NK-92 (cell line): ENCODE measurements around the gene KRT3.

Experiments
- DNase-seq: peaks from one replicate; lab custom pipeline; 2025; ENCODE audit not compliant: unreplicated experiment; lab: John Stamatoyannopoulos, UW

The KRT3 gene

DNA sequence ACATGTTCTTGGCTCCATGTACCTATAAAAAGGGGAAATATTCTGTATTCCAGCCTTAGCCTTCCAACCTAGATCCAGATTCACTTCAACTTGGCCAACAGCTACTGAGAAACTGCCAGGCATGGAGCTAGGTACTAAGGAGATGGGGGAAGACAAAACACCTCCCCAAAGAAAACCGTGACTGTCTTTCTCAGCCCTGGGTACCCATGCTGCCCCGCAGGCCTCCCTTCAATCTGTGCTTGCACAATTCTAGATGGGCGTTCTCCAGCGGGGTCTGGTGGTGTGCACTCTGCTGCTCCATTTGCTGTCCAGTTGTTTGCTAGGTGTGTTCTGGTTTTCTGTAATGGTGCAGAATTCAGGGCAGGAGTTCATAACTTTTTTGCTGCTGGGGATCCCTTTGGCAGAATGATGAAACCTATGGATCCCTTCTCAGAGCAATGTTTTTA, 18.8 kb upstream of the KRT3 start:
- no peak for DNase-seq

DNA sequence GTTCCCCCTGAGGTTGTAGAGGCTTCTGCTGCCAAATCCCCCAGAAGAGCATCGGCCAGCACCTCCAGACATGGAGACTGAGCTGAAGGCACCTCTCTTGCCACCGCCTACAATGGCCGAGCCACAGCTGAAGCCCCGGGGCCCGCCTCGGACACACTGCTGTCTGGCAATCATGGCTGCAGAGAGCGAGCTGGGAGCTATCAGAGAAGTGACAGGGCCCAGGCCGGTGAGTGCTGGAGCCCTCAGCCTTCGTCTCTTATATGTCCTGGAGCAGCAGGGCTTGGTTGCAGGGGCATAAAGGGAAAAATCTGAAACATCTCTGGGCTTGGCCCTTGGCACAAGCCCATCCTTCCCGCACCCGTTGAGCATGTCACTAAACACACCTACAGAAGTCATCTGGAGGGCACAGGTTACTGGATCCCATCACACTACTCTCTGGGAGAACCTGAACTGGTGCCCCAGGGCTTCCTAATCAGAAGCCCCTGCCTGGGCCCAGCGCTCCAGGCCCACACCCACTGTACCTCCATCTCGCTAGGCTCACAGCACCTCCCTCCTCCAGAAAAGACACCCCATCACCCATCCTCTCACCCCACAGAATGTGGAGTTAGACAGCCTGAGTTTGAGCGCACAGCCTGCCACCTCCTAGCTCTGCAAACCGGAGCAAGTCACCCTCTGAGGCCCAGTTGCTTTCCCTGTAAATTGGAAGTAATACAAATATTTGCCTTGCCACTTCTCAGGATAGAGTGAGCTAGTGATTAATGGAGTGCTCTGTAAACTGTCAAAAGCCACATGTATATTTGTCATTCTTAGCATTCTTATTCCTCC, 18.2 kb upstream of the KRT3 start, which contains the start of gene KRT4:
KRT4 (minus strand) TSS at position 232 of the 825 bp plus-strand sequence; CDS start at position 174, 58 bp downstream.
- no peak for DNase-seq

DNA sequence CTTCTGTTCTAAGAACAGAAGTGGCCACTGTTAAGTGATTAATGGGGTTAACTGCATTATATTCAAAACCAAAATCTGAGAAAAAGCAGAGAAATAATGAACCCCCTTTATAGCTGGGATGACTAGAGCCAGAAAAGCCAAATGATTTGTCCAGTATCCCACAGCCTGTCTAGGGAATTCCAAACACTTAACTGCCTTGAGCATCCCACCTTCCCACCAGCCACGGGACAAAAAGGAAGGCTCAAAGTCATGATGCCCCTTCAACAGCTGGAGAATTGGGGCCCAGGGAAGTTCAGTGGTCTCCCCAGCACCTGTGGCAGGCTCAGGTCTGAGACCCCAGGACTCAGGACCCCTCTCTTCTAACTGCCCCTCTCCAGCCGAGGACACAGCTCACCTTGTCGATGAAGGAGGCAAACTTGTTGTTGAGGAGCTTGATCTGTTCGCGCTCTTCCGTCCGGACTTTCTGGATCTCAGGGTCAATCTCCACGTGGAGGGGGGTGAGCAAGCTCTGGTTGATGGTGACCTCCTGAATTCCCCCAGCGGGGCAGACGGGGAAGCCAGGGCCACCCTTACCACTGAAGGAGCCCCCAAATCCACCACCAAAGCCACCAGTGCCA, 17.4 kb upstream of the KRT3 start:
- no peak for DNase-seq

GRCh38 chr12:52812749-52813148, 16.8 kb upstream of the KRT3 start:
- DNase-seq = no peak

DNA sequence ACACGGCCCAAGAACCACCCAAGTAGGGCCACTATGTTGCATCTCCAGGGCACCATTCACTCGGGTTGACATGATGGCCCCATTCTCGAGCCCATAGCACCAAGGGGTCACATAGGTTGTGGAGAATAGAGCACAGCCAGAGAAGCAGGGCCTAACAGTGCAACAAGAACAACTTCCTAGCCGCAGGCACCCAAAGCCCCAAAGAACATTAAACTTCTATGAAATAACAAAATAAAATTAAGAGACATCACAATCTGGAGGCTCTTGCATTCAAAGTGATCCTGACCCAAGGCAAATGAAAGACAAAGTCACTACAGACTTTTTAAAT, 16.1 kb upstream of the KRT3 start:
- DNase-seq = no peak

DNA sequence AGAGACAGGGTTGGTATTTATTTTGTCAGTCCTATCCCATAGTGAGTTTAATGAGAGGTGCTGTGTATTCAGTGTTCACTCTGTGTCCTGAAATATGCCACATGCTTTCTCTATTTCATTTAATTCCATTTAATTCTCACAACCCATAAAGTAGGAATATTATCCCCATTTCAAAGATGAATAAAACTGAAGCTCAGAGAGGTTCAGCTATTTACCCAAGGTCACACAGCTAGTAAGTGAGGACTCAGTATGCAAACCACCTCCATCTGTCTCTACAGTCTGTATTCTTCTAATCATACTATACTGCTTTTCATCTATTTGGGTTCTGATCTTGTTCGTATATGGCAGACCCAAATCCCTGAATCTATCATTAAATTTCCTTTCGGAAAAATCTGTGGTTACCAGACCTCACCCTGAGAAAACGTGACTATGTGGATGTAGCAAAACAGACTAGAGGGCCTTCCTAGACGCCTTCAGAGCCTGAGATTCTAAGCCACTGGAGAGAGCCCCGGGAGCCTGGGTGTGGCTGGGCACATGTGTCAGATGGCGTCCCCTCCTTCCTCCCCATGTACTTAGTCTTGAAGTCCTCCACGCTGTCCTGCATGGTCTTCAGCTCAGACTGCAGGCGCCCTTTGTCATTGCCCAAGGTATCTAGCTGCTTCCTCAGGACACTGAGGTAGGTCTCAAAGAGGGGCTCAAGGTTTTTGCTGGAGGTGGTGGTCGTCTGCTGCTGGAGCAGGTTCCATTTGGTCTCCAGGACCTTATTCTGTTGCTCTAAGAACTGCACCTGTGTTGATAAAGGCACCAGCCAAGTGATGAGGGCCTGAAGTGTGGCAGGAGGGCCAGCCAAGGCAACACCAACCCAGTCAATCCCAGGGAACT, 15.5 kb upstream of the KRT3 start:
- DNase-seq = no peak

DNA sequence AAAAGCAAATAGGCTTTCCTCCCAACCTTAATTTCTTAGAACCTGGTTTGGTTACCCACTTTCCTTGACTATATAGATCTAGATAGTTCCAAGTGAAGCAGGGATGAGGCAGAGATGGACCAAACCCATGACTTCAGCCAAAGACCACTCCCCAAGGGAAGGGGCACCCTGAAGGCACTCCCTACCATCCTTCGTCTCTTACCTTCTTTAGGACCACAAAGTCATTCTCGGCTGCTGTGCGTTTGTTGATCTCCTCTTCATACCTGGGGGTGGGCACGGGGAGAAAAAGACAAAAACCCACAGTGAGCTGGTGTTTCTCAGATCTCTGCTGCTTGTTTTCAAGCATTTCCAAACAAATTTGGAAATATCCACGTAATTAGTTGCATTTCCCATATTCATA, 14.6 kb upstream of the KRT3 start:
- no peak for DNase-seq

DNA sequence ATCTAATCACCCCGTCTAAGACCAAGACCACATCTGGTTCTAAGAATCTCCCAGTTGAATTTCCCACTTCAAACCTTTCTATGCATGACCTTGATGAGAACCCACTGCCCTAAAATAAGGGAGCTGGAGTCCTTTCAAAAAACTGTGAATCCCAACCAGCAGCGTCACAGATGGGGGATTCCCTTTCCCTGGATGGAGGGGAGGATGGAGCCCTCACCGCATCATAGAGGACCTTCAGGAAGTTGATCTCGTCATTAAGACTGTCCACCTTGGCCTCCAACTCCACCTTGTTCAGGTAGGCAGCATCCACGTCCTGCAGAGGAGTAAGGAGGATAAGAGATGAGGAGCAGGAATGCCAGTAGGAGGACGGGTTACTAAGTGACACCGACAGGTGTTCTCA, 13.2 kb upstream of the KRT3 start:
- no peak for DNase-seq

DNA sequence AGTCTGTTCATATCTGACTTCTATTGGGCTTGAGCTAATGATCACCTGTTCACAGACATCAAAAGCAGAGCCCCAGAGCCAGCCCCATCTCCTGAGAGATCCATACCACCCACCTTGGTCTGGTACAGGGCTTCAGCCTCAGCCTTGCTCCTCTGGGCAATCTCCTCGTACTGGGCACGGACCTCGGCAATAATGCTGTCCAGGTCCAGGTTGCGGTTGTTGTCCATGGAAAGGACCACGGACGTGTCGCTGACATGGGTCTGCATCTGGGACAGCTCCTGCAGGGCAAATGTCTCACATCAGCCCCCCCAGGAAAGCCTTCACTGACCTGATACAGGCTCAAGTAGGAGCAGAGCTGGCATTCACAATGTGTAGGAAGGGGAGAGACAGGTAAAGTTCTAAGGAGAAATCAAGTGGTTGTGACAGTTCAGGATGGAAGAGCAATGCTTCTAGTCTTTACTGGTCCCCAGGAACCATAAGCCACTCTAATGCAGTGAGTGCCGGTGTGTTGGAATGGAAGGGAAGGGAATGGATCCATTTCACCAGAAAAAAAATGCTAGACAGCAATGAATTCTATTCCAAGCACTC, 12.8 kb upstream of the KRT3 start:
- no peak for DNase-seq

DNA sequence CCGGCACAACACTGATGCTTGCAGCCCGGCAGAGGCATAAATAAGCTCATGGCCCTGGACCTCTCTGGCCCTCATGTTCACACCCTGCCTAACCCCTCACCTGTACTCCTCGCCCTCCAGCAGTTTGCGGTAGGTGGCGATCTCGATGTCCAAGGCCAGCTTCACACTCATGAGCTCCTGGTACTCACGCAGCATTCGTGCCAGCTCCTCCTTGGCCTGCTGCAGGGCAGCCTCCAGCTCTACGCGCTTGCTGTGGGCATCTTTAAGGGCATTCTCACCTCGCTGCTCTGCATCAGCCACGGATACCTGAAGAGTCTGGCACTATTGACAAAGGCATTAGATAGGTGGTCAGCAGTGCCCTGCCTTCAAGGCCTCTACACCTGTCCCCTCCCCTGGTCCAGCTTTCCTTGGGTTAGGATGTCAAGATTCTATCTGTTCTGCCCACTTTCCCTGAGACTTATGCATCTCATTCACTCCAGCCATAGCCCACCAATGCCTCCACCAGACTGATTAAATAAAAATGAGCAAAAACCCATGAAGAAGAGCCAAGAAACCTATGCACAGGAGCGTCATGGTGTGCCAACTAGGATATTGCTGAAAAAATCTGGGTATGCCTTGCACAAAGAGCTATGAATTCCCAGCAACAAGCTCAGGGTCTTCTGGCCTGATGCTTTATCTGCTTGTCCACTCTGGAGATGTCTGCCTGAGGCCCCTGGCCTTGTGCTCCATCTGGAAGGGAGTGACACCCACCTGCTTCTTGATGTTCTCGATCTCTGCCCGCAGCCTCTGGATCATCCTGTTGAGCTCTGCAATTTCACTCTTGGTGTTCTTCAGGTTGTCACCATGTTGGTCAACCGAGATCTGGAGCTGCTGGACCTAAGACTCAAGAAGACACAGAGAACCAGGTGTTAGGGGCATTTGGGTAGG, 11.9 kb upstream of the KRT3 start:
- DNase-seq = no peak

- DNase-seq = no peak
Observed at GRCh38 chr12:52806821-52807543, 11.1 kb upstream of the KRT3 start.

DNA sequence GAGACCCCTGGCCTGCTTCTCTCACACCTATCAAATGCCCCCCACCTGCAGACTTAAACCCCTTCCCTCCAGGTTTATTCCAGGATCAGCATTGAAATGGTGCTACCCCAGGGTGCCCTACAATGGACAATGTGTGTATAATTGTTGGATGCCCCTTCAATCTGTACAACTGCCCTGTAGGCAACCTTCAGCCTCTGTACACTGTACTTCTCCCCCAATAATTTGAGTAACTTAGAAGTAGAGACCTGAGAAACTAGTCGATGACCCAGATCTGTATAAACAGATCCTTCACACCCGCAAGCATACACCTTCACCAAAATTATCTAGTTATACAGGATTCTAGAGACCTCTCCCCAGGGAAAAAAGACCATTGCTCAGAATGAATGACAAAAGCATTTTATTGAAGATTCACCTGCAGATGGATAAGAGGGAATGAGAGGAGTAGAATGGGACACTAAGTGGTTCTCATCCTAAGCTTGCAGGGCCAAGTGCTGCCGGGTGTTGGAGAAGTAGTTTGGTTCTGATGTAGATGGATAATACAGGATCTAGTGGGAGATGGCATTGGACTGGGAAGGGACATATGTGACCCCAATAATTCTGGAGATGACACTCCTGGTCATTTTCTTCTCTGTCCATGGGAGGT, 10.4 kb upstream of the KRT3 start:
- no peak for DNase-seq

GRCh38 chr12:52805739-52806138, 9.8 kb upstream of the KRT3 start:
- no peak for DNase-seq

- DNase-seq = no peak
Observed at GRCh38 chr12:52805000-52805399, 9.1 kb upstream of the KRT3 start.

GRCh38 chr12:52802442-52802841, 6.5 kb upstream of the KRT3 start:
- no peak for DNase-seq

DNA sequence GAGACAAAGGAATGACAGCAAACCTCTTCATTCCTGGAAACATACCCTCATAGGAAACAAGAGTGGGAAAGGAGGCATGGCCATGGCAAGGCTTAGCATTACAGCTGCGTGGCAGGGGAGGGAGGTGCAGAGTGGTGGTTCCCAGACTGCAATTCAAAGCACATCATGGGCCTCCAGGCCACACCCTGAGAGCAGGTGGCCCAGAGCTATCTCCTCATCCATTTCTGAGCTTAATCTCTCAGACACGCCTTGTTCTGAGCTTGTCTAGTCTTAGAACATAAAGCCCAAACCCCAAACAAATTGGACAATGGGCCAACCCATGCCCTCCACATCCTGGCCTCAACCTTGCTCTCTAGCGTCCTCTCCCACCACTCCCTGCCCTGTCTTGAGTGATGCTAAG, 5.9 kb upstream of the KRT3 start:
- no peak for DNase-seq

GRCh38 chr12:52800259-52800917, 4.5 kb upstream of the KRT3 start:
- DNase-seq = no peak

DNA sequence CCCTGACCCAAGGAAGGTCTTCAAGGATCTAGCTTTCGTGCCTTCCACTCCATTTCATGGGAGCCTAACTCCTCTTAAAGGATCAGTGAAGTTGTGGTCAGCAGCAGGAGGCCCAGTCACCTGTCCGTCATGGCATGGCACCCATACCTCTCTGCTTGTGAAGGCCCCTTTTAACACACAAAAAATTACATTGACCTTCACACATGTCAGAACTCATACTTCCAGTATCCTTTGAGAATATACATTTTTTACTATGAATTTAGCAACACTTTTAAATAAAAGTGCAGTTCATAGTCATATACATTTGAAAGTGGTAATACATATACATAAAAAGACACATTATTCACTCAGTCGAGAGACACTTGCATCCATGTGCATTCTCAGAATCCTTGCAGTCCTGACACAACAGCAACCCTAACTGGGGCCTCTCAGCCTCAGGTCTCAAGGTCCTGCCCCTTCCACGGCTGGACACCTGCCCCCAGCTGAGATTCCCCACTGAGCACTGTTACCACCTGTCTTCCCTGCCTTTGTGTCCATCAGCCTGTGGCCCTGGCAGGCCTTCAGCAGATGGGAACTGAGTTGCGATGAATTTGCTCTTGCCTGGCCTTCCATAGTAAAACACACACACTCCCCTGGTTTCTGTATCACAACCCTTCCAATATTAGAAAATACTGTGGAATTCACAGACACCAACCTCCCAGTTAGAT, 3.7 kb upstream of the KRT3 start:
- no peak for DNase-seq
